Activated naive CD4-positive, alpha-beta T cell treated with anti-CD3 and anti-CD28 coated beads, Interleukin-2, amount 50 U/mL, for 72 hours (primary cell): ENCODE results near the gene CD4. TPM values are rescaled to one million over a fixed set of nuclear protein-coding genes. Genes with fewer than 3 reads are reported as not detected.
A peak's percentile ranks its signal among the peaks of the same experiment; 100 is the strongest.

Experiments
- ATAC-seq, 2 donors: fragments of 150-1000 bp; cut with Tn5 transposase; 2 replicates each; pipeline ENCODE4 v1.10.0; 2021; ENCODE audit warnings: mild to moderate bottlenecking in 2 of 2, moderate library complexity in 2 of 2
- DNase-seq, 2 donors: peaks; one replicate each; pipeline ENCODE4 v3.0.0; 2021 to 2022; ENCODE audit warnings: low spot score in 2 of 2
- H3K27ac Mint-ChIP-seq, 2 donors: one replicate each; pipeline ENCODE4 v1.8.0; 2022; ENCODE audit warnings: mild to moderate bottlenecking in 2 of 2, mixed read lengths in 2 of 2
- H3K36me3 Mint-ChIP-seq, 2 donors: one replicate each; pipeline ENCODE4 v1.8.0; 2022; ENCODE audit warnings: mixed read lengths in 2 of 2
- H3K9me3 Mint-ChIP-seq, 2 donors: one replicate each; pipeline ENCODE4 v1.8.0; 2022; ENCODE audit warnings: mixed read lengths in 2 of 2
- total RNA-seq, 2 donors: library from RNA; stranded (reverse); gene quantifications; one replicate each; pipeline ENCODE4 v1.2.3, GENCODE V29; 2022

CD4 gene
- total RNA-seq, 2 donors from 2014 or later = 165 to 244 TPM

GRCh38 chr12:6783828-6784227 lies 5.5 kb upstream of the CD4 start:
- Mint-ChIP-seq H3K9me3 (no peaks in the 10 kb centered on the region), H3K36me3 (peaks cover under 1 to 1% of the 10 kb centered on the region in 2 donors), H3K27ac (peak overlapping the region in 1 of 2 donors; percentile 1)
- DNase-seq (no peak), ATAC-seq (peak in 1 of 2 donors; percentile 21)

GRCh38 chr12:6784296-6784695 lies 5.0 kb upstream of the CD4 start:
- no peaks in the 10 kb centered on the region for H3K36me3 Mint-ChIP-seq
- ATAC-seq (peak in 1 of 2 donors; percentile 18), DNase-seq (no peak)
- H3K9me3 Mint-ChIP-seq = no peaks in the 10 kb centered on the region
- H3K27ac Mint-ChIP-seq = peak overlapping the region; percentile 1 to 29

DNA sequence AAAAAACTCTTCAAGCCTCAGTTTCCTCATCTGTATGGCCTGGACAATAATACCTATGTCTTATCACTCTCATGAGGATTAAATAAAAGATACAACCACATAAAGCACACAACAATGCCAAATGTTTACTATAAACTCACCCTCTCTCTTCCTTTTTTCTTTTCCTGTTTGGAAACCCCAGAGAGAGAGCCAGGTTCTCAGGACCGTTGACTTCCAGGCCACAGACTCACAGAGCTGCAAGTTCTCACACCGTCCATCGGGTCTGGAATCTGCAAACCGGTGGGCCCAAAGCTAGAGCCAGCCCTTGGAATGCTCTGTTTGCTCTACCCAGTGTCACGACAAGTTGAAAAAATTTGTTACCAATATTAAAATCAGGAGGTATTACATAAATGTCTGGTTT lies 4.6 kb upstream of the CD4 start:
- DNase-seq = no peak
- Mint-ChIP-seq H3K27ac (peak overlapping the region in 1 of 2 donors; percentile 29), H3K36me3 (peaks cover 4% of the 10 kb centered on the region in 2 donors), H3K9me3 (no peaks in the 10 kb centered on the region)
- no peak for ATAC-seq

GRCh38 chr12:6786416-6787094 lies 2.8 kb upstream of the CD4 start:
- Mint-ChIP-seq H3K9me3 (no peaks in the 10 kb centered on the region), H3K36me3 (peaks cover 14 to 19% of the 10 kb centered on the region in 2 donors), H3K27ac (peak overlapping the region; percentile 40 to 82)
- DNase-seq (no peak), ATAC-seq (peak in 1 of 2 donors; percentile 16)

DNA sequence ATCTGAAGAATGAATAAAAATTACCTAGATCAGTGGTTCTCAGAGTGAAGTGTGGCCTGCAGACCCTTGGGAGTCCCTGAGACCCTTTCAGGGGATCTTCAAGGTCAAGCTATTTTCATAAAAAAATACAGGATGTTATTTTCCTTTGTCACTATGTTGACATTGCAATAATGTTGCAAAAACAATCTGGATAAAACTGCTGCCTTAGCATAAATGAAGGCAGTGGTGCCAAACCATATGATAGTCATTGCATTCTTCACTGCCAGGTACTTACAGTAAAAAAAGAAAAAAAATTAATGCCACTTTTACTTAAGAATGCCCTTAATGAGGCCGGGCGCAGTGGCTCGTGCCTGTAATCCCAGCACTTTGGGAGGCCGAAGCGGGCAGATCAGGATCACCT lies 2.0 kb upstream of the CD4 start:
- ATAC-seq (no peak), DNase-seq (no peak)
- no peaks in the 10 kb centered on the region for H3K9me3 Mint-ChIP-seq
- peaks cover 20 to 26% of the 10 kb centered on the region in 2 donors for H3K36me3 Mint-ChIP-seq
- peak overlapping the region in 1 of 2 donors; percentile 82 for H3K27ac Mint-ChIP-seq

DNA sequence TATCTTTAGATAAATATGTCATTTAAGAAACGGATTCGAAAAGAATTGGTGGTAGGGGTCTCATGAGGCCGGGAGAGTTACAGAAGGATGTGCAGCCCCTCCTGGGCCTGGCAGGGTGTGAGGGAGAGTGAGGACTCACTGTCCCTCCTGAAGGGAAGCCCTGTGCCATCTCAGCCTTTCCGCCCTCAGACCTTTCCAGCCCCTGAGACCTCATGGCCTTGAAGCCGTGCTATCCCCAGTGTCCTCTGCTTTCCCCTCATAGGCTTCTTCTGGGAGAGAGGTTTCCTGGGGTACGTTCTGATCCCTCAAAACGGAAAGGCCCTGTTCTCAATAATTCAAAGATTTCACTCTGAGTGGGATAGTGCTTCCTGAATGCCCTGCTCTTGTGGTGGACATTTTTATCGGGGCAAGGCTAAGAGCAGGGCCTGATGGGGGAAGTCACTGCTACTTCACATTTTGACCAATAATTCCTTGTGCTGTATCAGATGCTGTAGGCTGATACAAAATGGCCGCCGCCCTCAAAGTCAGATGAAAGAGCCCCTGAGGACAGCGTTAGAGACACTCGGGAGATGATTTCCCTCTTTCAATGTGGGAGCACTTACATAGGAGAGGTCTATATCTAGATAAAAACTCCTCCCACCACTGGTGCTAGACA lies 1.3 kb downstream of the CD4 start:
- peak overlapping the region; percentile 94 to 95 for H3K27ac Mint-ChIP-seq
- H3K9me3 Mint-ChIP-seq = no peaks in the 10 kb centered on the region
- peak; percentile 41 to 55 for ATAC-seq
- DNase-seq = peak in 1 of 2 donors; percentile 67
- H3K36me3 Mint-ChIP-seq = peaks cover 26 to 36% of the 10 kb centered on the region in 2 donors

DNA sequence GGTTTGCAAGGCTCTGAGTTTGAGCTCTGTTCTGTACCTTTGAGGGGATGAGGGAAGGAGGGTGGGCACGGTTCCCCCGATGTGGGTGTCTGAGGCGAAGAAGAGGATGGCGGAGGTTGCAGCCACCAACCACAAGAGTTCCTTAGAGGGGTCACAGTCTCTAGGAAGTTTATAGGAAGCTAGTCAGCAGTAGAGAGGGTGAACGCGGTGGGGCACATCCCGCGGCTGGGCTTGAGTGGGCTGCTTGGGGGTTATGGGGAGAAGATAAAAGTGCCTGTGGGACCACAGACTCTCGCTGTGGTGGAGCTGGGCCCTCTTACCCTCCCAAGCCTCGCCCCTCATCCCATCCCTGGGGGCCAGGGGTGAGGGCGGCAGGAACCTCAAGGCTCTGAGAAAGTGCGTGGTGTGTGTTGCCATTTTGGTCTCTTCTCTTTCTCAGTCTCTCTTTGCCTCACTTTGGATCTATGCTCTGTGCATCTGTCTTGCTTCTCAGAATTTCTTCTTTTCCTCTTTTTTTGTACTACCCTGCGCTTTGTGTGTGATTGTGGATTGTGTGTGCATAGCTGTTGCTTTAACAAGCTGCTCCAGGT lies 2.7 kb downstream of the CD4 start:
- H3K27ac Mint-ChIP-seq = peak overlapping the region; percentile 94 to 96

GRCh38 chr12:6792522-6793201 lies 3.3 kb downstream of the CD4 start:
- Mint-ChIP-seq H3K36me3 (peaks cover 26 to 53% of the 10 kb centered on the region in 2 donors), H3K27ac (peak overlapping the region; percentile 94 to 96), H3K9me3 (no peaks in the 10 kb centered on the region)
- DNase-seq = no peak
- ATAC-seq = peak; percentile 27 to 33

More for the DNA sequence above, 2.7 kb downstream of the CD4 start:
- ATAC-seq (peak; percentile 7 to 16), DNase-seq (peak in 1 of 2 donors; percentile 62)
- H3K9me3 Mint-ChIP-seq = no peaks in the 10 kb centered on the region
- H3K36me3 Mint-ChIP-seq = peaks cover 26 to 46% of the 10 kb centered on the region in 2 donors

- no peaks in the 10 kb centered on the region for H3K9me3 Mint-ChIP-seq
- H3K27ac Mint-ChIP-seq = peak overlapping the region in 1 of 2 donors; percentile 51
- no peak for ATAC-seq
- no peak for DNase-seq
- H3K36me3 Mint-ChIP-seq = peaks cover 18 to 45% of the 10 kb centered on the region in 2 donors
Measured at GRCh38 chr12:6795088-6795487, 5.8 kb downstream of the CD4 start.

DNA sequence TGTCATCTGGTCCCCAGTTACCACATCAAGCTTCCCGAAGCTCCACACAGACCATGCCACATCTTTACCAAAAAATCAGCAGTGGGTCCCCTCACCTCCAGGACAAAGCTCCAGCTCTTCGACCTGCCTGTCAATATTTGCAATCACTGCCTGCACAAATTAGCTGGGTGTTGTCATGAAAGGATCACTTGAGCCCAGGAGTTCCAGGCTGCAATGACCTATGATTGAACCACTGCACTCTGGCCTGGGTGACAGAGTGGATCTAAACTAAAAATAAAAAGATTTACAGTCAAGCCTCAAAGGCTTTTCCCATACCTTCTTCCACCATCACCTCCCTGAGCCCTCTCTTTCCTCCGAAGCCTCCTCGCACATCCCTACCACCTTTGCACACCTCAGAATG lies 7.2 kb downstream of the CD4 start:
- H3K9me3 Mint-ChIP-seq = no peaks in the 10 kb centered on the region
- DNase-seq (no peak), ATAC-seq (no peak)
- peak overlapping the region in 1 of 2 donors; percentile 25 for H3K27ac Mint-ChIP-seq
- H3K36me3 Mint-ChIP-seq = peaks cover 11 to 34% of the 10 kb centered on the region in 2 donors

- DNase-seq (no peak), ATAC-seq (no peak)
- peak overlapping the region in 1 of 2 donors; percentile 65 for H3K27ac Mint-ChIP-seq
- no peaks in the 10 kb centered on the region for H3K9me3 Mint-ChIP-seq
- peaks cover 0 to 32% of the 10 kb centered on the region in 2 donors for H3K36me3 Mint-ChIP-seq
Measured at GRCh38 chr12:6799147-6799546, 9.8 kb downstream of the CD4 start.

DNA sequence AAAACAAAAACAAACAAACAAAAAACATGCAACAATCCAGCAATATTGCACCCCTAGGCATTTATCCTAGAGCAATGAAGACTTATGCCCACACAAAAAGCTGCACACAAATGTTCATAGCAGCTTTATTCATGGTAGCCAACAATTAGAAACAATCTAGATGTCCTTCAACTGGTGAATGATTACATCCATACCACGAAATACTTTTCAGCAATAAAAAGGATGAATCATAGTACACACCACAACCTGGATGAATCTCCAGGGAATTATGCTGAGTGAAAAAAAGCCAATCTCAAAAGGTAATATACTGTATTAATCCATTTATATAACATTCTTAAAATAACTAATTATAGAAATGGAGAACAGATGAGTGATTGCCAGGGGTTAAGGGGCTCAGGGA lies 17.8 kb downstream of the CD4 start:
- no peak for ATAC-seq
- no peaks in the 10 kb centered on the region for H3K9me3 Mint-ChIP-seq

GRCh38 chr12:6809056-6809455 lies 19.7 kb downstream of the CD4 start:
- peaks cover 4 to 14% of the 10 kb centered on the region in 2 donors for H3K36me3 Mint-ChIP-seq
- ATAC-seq = no peak
- DNase-seq = no peak
- H3K27ac Mint-ChIP-seq = peak overlapping the region in 1 of 2 donors; percentile 44
- H3K9me3 Mint-ChIP-seq = no peaks in the 10 kb centered on the region

More for the DNA sequence above, 17.8 kb downstream of the CD4 start:
- H3K36me3 Mint-ChIP-seq = peaks cover 4 to 26% of the 10 kb centered on the region in 2 donors
- H3K27ac Mint-ChIP-seq = no peak overlapping the region
- no peak for DNase-seq

DNA sequence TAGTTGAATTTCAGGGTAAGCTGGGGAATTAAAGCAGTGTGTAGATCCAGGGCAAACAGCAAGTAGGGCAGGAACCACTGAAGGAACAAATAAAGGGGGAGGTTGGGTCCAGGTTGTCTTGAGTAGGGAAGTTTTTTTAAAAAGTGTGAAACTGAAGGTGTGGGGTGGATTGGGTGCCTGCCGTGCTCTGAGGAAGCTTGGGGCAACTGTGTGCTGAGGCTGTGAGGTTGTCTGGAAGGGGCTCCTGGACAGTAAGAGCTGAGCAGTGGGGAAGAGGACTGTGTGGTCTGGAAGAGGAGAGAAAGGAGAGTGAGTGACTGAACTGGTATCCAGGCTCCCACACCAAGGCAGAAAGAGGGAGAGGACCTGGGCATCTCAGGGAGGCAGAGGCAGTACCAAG lies 21.4 kb downstream of the CD4 start:
- Mint-ChIP-seq H3K36me3 (peaks cover under 1 to 5% of the 10 kb centered on the region in 2 donors), H3K9me3 (no peaks in the 10 kb centered on the region), H3K27ac (peak overlapping the region; percentile 44 to 61)
- no peak for ATAC-seq
- DNase-seq = no peak

GRCh38 chr12:6813363-6813762 lies 24.0 kb downstream of the CD4 start:
- DNase-seq (no peak), ATAC-seq (no peak)
- no peak overlapping the region for H3K27ac Mint-ChIP-seq
- no peaks in the 10 kb centered on the region for H3K9me3 Mint-ChIP-seq
- peaks cover 8 to 23% of the 10 kb centered on the region in 2 donors for H3K36me3 Mint-ChIP-seq

GRCh38 chr12:6816598-6816997 lies 27.3 kb downstream of the CD4 start:
- Mint-ChIP-seq H3K36me3 (peaks cover 8 to 22% of the 10 kb centered on the region in 2 donors), H3K9me3 (no peaks in the 10 kb centered on the region), H3K27ac (no peak overlapping the region)
- DNase-seq = no peak
- ATAC-seq = no peak

DNA sequence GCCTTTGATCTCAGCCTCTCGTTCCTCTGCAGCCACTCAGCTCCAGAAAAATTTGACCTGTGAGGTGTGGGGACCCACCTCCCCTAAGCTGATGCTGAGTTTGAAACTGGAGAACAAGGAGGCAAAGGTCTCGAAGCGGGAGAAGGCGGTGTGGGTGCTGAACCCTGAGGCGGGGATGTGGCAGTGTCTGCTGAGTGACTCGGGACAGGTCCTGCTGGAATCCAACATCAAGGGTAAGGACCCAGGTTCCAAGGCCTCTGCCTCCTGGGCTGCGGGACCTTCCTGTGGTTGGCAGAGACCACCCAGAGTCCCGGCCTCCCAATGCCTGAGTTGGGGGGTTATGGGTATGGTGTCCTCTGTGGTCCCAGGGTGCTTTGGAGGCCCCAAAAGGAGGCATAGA lies 27.8 kb downstream of the CD4 start:
- ATAC-seq = no peak
- no peak overlapping the region for H3K27ac Mint-ChIP-seq
- H3K9me3 Mint-ChIP-seq = no peaks in the 10 kb centered on the region
- H3K36me3 Mint-ChIP-seq = peaks cover 8 to 22% of the 10 kb centered on the region in 2 donors
- DNase-seq = no peak
